Keratinocyte (primary cell): ENCODE measurements around the gene TMC2.

Experiments
- EZH2 ChIP-seq: IDR thresholded peaks from one replicate; pipeline ENCODE4 v1.6.1; 2012; ENCODE audit warnings: inconsistent platforms, mild to moderate bottlenecking, low read length, moderate library complexity
- TF ChIP-seq, protein P1 (sequence below), 3 experiments: IDR thresholded peaks in 1 of 3; conservative IDR thresholded peaks in 1 of 3; optimal IDR thresholded peaks in 1 of 3; 2 replicates in 2 of 3; 3 replicates in 1 of 3; pipeline versions ENCODE3 to v1.5.1; 2011; ENCODE audit warnings: low read length in 3 of 3, mild to moderate bottlenecking in 3 of 3, moderate library complexity in 2 of 3, control low read depth in 1 of 3, inconsistent platforms in 1 of 3; ENCODE audit not compliant: insufficient read depth in 2 of 3; ENCODE audit errors: extremely low read depth in 1 of 3

DNA sequence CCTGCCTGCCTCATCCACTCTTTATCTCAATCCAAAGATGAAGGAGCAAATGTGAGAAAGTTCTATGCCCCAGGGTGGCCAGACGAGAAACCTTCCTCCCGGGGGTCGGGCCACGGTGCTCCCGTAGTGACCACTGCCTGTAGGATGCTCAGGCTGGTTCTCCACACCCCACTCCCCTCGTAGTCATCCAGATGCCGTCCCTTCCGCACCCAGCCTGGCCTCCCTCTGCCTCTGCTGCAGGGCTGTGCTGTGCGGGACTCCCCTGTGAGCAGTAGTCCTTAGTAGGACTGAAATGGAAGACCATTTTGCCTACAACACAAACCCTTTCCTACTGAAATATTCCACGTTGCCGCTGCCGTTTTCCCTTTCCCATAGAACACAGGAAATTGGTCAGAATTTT lies 2.0 kb downstream of the TMC2 start:
- TF ChIP-seq, protein P1, sequence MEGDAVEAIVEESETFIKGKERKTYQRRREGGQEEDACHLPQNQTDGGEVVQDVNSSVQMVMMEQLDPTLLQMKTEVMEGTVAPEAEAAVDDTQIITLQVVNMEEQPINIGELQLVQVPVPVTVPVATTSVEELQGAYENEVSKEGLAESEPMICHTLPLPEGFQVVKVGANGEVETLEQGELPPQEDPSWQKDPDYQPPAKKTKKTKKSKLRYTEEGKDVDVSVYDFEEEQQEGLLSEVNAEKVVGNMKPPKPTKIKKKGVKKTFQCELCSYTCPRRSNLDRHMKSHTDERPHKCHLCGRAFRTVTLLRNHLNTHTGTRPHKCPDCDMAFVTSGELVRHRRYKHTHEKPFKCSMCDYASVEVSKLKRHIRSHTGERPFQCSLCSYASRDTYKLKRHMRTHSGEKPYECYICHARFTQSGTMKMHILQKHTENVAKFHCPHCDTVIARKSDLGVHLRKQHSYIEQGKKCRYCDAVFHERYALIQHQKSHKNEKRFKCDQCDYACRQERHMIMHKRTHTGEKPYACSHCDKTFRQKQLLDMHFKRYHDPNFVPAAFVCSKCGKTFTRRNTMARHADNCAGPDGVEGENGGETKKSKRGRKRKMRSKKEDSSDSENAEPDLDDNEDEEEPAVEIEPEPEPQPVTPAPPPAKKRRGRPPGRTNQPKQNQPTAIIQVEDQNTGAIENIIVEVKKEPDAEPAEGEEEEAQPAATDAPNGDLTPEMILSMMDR (optimal IDR thresholded peaks at IDR 0.05 in 1 of 3, IDR thresholded peaks at IDR 0.05 in 1 of 3, conservative IDR thresholded peaks at IDR 0.05 in 1 of 3; ENCODE audit: extremely low read depth in 1 of 3, insufficient read depth in 2 of 3, low read length in 3 of 3) = no peak
- TF ChIP-seq EZH2 = no peak
